SW480 (cell line): ENCODE measurements around the gene TMEM198.
A peak's percentile ranks its signal among the peaks of the same experiment; 100 is the strongest.

Experiments used
- DNase-seq: peaks from one replicate; pipeline ENCODE4 v3.0.0-alpha.2; 2016; ENCODE audit warnings: low spot score

Gene TMEM198

DNA sequence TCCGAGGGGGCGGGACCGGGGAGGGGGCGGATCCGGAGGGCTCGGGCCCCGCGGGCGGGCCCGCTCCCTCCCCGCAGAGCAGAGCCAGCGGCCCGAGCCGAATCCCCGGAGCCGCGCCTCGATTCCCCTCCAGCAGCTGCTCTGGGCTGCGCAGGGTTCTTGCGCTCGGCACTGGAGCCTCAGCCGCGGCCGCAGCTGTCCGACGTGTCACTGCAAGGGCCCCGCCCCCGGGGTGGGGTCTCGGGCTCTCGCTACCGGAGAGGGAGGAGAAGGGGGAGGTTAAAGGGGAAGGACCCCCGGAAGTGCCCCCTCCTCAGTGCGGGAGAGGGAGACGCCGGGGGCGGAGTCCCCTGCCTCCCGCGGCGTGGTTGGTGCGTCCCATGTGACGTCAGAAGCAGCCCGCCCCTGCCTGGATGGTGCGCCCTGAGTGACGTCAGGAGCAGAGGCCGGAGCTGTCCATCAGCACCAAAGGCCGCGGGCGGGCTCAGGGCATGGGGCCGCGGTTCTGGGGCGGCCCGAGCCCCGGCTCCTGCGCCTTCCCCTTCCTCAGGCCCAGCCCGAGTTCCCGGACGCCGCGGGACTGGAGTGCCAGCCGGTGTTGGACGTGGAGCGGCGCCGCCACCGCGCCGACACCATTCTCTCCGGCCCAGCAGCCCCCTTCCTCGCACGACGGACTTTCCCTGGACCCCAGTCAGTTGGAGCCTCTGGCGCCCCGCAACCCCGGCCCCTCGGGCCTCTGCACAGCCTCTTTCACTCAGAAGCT is at the start of gene TMEM198, which contains the start of gene CHPF:
TMEM198 (plus strand) TSS at position 433 of the 763 bp plus-strand sequence. CDS start 700 bp downstream, outside the sequence.
CHPF (minus strand) TSS at position 214 of the 763 bp plus-strand sequence. CDS start 271 bp downstream, outside the sequence.
- DNase-seq: peak; percentile 97

- DNase-seq: no peak
Observed at GRCh38 chr2:219494952-219495530, 48.8 kb upstream of the TMEM198 start.

- DNase-seq: peak; percentile 43
Observed at GRCh38 chr2:219495531-219496122, 48.2 kb upstream of the TMEM198 start.

GRCh38 chr2:219496247-219496824 is 47.5 kb upstream of the TMEM198 start:
- DNase-seq: no peak

- DNase-seq: no peak
Observed at GRCh38 chr2:219496825-219497494, 46.9 kb upstream of the TMEM198 start.

- DNase-seq: peak; percentile 79
Observed at GRCh38 chr2:219497495-219498279, 46.1 kb upstream of the TMEM198 start.

GRCh38 chr2:219498280-219499057 is 45.4 kb upstream of the TMEM198 start, which contains the start of gene GMPPA:
TSS of gene GMPPA (plus strand) at chr2:219498891. CDS start at chr2:219499976, 1,085 bp downstream.
- DNase-seq: peak; percentile 98

DNA sequence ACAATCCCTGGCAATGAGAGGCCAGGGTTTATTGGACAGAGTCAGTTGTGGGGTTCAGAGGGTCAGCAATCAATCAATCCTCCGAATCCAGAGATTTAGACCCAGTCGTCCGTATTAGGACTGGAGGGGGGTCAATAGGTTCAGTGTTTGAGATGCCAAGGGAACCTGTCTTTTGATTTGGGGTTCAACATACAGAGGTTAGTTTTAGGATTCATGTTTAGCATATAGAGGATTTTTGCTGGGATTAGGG is 44.8 kb upstream of the TMEM198 start:
- DNase-seq: no peak

GRCh38 chr2:219499555-219499954 is 44.3 kb upstream of the TMEM198 start:
- no peak for DNase-seq

DNA sequence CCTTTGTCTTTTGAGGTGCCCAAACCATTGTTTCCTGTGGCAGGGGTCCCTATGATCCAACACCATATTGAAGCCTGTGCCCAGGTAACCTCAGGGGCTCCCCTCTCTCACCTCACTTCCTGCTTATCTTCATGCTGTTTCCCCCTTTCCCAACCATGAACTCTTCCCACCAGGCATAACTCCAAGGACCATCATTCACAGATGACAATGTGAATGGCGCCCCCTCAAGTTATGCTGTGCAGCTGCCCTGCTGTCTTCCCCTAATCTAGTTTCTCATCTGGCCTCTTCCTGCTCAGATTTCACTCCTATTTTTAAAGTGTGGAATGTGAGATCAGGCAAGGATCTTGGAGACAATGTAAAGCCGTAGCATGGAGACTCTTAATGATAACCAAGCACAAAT is 43.7 kb upstream of the TMEM198 start:
- DNase-seq: peak; percentile 20

- no peak for DNase-seq
Observed at GRCh38 chr2:219501849-219502248, 42.0 kb upstream of the TMEM198 start.

DNA sequence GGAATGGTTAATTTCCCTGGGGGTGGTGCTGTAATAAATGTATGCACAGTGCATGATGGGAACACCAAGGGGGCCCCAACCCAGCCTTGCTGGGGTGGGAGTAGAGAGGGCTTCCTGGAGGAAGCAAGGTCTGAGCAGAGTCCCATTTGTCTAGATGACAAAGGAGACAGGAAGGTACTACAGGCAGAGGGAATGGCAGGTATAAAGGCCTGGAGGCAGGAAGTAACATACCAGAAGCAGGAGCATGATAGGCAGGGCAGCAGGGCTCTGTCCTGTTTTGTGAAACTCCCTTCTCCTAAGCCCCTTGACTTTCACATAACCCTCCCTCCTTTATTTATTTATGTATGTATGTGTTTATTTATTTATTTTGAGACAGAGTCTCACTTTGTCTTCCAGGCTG is 41.2 kb upstream of the TMEM198 start:
- DNase-seq: no peak

- no peak for DNase-seq
Observed at GRCh38 chr2:219505585-219505984, 38.2 kb upstream of the TMEM198 start.

GRCh38 chr2:219506153-219506801 is 37.6 kb upstream of the TMEM198 start:
- no peak for DNase-seq

GRCh38 chr2:219506802-219507526 is 36.9 kb upstream of the TMEM198 start:
- no peak for DNase-seq

DNA sequence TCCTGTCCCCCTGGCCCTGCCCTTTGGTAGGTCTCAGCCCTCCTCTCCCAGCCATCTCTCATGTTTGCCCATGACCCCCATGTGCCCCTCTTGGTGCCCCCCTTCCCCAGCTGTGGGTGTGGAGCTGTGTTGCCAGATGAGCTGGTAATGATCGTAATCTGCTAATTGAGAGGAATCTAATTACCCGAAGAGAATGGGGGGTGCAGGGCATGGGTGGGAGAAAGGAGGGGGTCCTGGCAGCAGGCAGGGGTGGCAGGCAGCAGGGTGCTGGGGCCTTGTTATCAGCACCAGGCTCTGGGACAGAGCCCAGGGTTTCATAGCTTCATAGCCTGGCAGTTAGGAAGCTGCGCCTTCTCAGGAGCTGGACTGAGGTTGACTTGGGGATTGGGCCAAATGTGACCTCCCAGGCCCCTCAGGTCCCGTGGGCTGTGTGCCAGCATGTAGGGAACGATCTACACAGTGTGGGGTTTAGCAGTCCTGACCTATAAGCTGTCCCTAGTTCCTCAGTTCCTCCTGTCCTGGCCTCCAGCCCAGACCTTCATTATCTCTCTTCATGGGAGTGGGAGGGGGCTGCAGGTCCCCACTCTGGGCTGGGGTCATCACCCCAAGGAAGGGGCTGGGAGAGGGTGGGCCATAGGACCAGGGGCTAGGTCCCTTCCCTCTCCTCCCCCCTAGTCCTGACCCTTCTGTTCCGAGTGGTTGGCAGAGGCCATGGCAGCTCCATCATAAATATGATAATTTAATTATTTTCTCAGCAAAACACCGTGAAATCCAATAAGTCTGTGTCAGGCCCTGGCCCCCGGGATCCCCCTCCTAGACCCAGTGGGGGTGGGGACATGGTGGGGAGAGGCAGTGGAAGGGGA is 36.0 kb upstream of the TMEM198 start:
- DNase-seq: no peak

GRCh38 chr2:219508444-219508734 is 35.4 kb upstream of the TMEM198 start:
- no peak for DNase-seq

DNA sequence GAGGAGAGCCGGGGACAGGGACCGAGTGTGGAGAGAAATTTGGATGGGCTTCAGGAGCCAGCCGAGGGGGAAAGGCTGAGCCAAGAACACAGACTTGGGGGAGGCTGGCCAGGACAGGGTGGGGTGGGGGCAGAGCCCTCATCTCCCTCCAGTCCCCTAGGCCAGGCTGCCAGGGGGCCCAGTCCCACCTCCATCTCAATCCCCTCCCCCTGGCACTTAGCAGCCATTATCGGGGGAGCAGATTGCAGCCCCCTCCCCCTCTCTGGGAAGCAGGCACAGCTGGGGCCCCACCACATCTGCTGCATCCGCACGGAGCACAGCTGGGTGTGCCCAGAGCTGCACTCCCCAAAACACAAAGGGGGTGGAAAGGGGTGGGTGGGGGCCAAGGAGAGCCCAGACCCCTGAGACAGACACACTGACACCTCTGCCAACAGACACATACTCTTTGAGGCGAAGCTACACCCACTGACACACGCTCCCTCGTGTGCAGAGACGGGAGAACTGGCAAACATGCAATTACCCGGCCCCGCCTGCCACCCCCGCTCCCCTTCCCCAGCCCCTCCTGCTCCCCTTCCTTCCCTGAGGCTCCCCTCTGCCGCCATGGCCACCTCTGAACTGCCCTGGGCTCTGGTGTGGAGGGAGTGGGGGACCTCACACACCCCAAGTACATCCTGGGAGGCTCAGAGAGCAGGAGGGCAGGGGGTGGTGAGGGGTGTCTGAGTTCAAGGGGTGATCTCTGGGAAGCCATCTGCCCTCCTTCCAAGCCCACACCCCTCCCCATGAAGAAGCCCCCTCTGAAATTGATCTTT is 34.7 kb upstream of the TMEM198 start:
- DNase-seq: no peak
